HepG2 (cell line): Measurements from ENCODE around the gene VPS26B. TPM values are rescaled to one million over a fixed set of nuclear protein-coding genes. Genes with fewer than 3 reads are reported as not detected.

Source experiments
- MEIS1 ChIP-seq: sonication (generic); formaldehyde crosslinking; IDR thresholded peaks from 2 replicates; pipeline ENCODE4 v1.9.0; 2021; ENCODE audit warnings: mild to moderate bottlenecking, missing genetic modification reagents, moderate library complexity, borderline replicate concordance
- SMAD1 ChIP-seq: sonication (generic); formaldehyde crosslinking; IDR thresholded peaks from 2 replicates; pipeline ENCODE4 v1.4.0; 2020; ENCODE audit warnings: missing genetic modification reagents, low read depth, mild to moderate bottlenecking, borderline replicate concordance
- SYNCRIP ChIP-seq: fragments of 200-400 bp; formaldehyde crosslinking; IDR thresholded peaks from 2 replicates; pipeline ENCODE4 v1.6.1; 2018; ENCODE audit warnings: mild to moderate bottlenecking, low read depth, low read length; ENCODE audit not compliant: insufficient read depth
- TBL1XR1 ChIP-seq: fragments of 150-350 bp; IDR thresholded peaks from 2 replicates; pipeline ENCODE4 v1.6.1; 2014; ENCODE audit warnings: borderline replicate concordance, low read length; ENCODE audit not compliant: partially characterized antibody
- ZNF205 ChIP-seq: IDR thresholded peaks from 2 replicates; pipeline ENCODE4 v1.6.1; 2018; ENCODE audit warnings: missing biosample characterization, missing genetic modification reagents
- ZNF282 ChIP-seq: fragments of 450-650 bp; IDR thresholded peaks from 2 replicates; pipeline ENCODE4 v1.6.1; 2018; ENCODE audit not compliant: partially characterized antibody
- ZNF616 ChIP-seq: sonication (generic); formaldehyde crosslinking; IDR thresholded peaks from 2 replicates; pipeline ENCODE4 v1.5.0; 2020; ENCODE audit warnings: low read depth, mild to moderate bottlenecking, missing genetic modification reagents
- ZZZ3 ChIP-seq: sonication (generic); formaldehyde crosslinking; IDR thresholded peaks from 2 replicates; pipeline ENCODE4 v1.4.0; 2020; ENCODE audit warnings: missing genetic modification reagents, mild to moderate bottlenecking, borderline replicate concordance
- polyA plus RNA-seq, 8 experiments: library from polyadenylated mRNA; depleted of rRNA in 3 of 8; stranded (reverse) in 7 of 8; unstranded in 1 of 8; fragments of >200 nt; fragmentation: Illumina TruSeq in 4 of 8; extraction: Trizol in 4 of 8; gene quantifications; 2 replicates each; pipeline versions ENCODE4 v1.2.1 to v1.2.3, GENCODE V29; 2011 to 2016; ENCODE audit warnings: low read depth in 4 of 8, missing spikeins in 1 of 8, mixed read lengths in 1 of 8; ENCODE audit not compliant: insufficient read depth in 1 of 8
- total RNA-seq, 5 experiments: library from RNA; depleted of rRNA; stranded (reverse); fragments of >200 nt; fragmentation: Illumina TruSeq; extraction: Trizol; gene quantifications; 2 replicates each; pipeline ENCODE4 v1.2.3, GENCODE V29; 2016; ENCODE audit warnings: low read depth in 1 of 5
- TF ChIP-seq, protein P1 (sequence below): sonication (generic); formaldehyde crosslinking; IDR thresholded peaks from 2 replicates; pipeline ENCODE4 v1.4.0; 2020; ENCODE audit warnings: mild to moderate bottlenecking, missing genetic modification reagents, borderline replicate concordance
- TF ChIP-seq, protein P2 (sequence below): sonication (generic); formaldehyde crosslinking; IDR thresholded peaks from 2 replicates; pipeline ENCODE4 v1.8.1; 2023; ENCODE audit warnings: mild to moderate bottlenecking, moderate library complexity, missing genetic modification reagents
- TF ChIP-seq, protein P3 (sequence below): sonication (generic); formaldehyde crosslinking; IDR thresholded peaks from 2 replicates; pipeline ENCODE4 v1.5.0; 2020; ENCODE audit warnings: mild to moderate bottlenecking, missing genetic modification reagents
- TF ChIP-seq, protein P4 (sequence below): fragments of 450-650 bp; IDR thresholded peaks from 2 replicates; pipeline ENCODE4 v1.6.1; 2017

The VPS26B gene
- total and polyA plus RNA-seq, 2 of the 13 experiments (the other 11 are each of a cell fraction or from before 2014, with no cell fraction given) = 20.2 to 23.2 TPM

DNA sequence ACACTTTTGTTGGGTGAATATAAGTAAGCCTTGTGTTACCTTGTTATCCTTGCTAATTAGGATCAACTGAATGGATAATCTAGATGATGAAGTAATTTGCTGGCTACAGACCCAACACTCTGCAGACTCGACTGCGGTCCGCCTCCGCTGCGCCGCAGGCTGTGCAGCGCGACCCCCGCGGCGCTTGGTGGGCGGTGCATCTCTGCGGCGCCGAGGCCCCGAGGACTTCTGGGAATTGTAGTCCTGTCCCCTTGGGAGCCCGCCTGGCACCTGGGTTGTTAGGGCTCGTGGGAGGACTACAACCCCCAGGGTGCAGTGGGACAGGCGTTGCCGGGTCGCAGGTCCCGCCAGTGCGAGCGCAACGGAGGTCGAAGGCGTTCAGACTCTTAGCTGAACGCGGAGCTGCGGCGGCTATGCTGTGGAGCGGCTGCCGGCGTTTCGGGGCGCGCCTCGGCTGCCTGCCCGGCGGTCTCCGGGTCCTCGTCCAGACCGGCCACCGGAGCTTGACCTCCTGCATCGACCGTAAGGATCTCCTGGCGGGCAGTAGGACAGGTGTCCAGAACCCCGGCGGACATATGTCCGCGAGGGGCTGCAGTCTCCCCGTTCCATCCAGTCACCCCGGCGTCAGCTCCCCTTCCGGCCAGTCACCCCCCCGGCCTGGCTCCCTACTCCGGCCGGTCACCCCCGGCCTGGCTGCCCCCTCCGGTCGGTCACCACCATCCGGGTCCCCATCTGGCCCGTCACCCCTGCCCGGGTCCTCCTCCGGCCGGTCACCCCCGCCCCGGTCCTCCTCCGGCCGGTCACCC is 28.9 kb downstream of the VPS26B start, which contains the start of the genes ACAD8 and THYN1 (continued):
- TF ChIP-seq, protein P1, sequence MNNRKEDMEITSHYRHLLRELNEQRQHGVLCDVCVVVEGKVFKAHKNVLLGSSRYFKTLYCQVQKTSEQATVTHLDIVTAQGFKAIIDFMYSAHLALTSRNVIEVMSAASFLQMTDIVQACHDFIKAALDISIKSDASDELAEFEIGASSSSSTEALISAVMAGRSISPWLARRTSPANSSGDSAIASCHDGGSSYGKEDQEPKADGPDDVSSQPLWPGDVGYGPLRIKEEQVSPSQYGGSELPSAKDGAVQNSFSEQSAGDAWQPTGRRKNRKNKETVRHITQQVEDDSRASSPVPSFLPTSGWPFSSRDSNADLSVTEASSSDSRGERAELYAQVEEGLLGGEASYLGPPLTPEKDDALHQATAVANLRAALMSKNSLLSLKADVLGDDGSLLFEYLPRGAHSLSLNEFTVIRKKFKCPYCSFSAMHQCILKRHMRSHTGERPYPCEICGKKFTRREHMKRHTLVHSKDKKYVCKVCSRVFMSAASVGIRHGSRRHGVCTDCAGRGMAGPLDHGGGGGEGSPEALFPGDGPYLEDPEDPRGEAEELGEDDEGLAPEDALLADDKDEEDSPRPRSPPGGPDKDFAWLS (CRISPR knock-in tag) = no peak
- TF ChIP-seq ZNF282 (no peak), ZNF205 (CRISPR knock-in tag) (peak; percentile 55; the same call in 1 of the 2 replicates), SMAD1 (0 out of 2 replicates have a peak, but pooled peaks have one; percentile 62), MEIS1 (CRISPR knock-in tag) (no peak), TBL1XR1 (no peak), ZNF616 (no peak), ZZZ3 (CRISPR knock-in tag) (peak; percentile 70; the same call in 1 of the 2 replicates), SYNCRIP (no peak)
- TF ChIP-seq, protein P2, sequence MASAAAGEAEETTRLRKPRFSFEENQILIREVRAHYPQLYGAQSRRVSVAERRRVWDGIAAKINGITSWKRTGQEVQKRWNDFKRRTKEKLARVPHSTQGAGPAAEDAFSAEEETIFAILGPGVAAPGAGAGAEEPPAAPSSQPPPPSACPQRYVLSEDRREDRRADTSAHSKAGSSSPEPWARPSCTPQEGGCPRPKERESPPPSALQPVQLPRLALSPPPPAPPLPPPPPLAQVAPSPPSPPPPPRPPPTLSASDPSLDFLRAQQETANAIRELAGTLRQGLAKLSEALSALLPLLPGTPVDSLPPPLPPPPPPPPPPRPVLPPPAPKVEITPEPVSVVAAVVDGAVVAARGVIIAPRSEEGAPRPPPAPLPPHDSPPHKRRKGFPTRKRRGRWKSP (CRISPR knock-in tag) = peak; percentile 98
- TF ChIP-seq, protein P3, sequence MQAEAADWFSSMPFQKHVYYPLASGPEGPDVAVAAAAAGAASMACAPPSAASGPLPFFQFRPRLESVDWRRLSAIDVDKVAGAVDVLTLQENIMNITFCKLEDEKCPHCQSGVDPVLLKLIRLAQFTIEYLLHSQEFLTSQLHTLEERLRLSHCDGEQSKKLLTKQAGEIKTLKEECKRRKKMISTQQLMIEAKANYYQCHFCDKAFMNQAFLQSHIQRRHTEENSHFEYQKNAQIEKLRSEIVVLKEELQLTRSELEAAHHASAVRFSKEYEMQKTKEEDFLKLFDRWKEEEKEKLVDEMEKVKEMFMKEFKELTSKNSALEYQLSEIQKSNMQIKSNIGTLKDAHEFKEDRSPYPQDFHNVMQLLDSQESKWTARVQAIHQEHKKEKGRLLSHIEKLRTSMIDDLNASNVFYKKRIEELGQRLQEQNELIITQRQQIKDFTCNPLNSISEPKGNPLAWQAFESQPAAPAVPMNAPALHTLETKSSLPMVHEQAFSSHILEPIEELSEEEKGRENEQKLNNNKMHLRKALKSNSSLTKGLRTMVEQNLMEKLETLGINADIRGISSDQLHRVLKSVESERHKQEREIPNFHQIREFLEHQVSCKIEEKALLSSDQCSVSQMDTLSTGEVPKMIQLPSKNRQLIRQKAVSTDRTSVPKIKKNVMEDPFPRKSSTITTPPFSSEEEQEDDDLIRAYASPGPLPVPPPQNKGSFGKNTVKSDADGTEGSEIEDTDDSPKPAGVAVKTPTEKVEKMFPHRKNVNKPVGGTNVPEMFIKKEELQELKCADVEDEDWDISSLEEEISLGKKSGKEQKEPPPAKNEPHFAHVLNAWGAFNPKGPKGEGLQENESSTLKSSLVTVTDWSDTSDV = 0 out of 2 replicates have a peak, but pooled peaks have one; percentile 26
- TF ChIP-seq, protein P4, sequence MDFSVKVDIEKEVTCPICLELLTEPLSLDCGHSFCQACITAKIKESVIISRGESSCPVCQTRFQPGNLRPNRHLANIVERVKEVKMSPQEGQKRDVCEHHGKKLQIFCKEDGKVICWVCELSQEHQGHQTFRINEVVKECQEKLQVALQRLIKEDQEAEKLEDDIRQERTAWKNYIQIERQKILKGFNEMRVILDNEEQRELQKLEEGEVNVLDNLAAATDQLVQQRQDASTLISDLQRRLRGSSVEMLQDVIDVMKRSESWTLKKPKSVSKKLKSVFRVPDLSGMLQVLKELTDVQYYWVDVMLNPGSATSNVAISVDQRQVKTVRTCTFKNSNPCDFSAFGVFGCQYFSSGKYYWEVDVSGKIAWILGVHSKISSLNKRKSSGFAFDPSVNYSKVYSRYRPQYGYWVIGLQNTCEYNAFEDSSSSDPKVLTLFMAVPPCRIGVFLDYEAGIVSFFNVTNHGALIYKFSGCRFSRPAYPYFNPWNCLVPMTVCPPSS = no peak
